RWPE2 (cell line): ENCODE results near the gene CEP128.

Experiments used
- ATAC-seq: fragments of 200-7000 bp; cut with Tn5 transposase; 3 replicates; pipeline ENCODE4 v1.9.1; 2021; ENCODE audit warnings: low read depth
- DNase-seq: peaks from one replicate; pipeline ENCODE4 v3.0.0-alpha.2; 2020; ENCODE audit warnings: low spot score
- H3K27ac ChIP-seq: fragments of 450-650 bp; 2 replicates; pipeline ENCODE4 v1.5.1; 2017; ENCODE audit warnings: mild to moderate bottlenecking; ENCODE audit not compliant: poor library complexity, severe bottlenecking
- H3K27me3 ChIP-seq: fragments of 250-450 bp; sonication (Bioruptor Pico); 2 replicates; pipeline ENCODE4 v1.5.1; 2021; ENCODE audit warnings: mild to moderate bottlenecking, moderate library complexity; ENCODE audit not compliant: insufficient read depth, poor library complexity, severe bottlenecking
- H3K36me3 ChIP-seq: fragments of 250-450 bp; sonication (Bioruptor Pico); 2 replicates; pipeline ENCODE4 v1.5.1; 2020; ENCODE audit warnings: low read depth, mild to moderate bottlenecking, moderate library complexity
- H3K4me1 ChIP-seq: fragments of 250-450 bp; sonication (Bioruptor Pico); 2 replicates; pipeline ENCODE4 v1.5.1; 2021; ENCODE audit warnings: mild to moderate bottlenecking, moderate library complexity; ENCODE audit not compliant: insufficient read depth, poor library complexity, severe bottlenecking
- H3K4me3 ChIP-seq: fragments of 250-450 bp; sonication (Bioruptor Pico); 2 replicates; pipeline ENCODE4 v1.5.1; 2021; ENCODE audit warnings: mild to moderate bottlenecking, moderate library complexity; ENCODE audit not compliant: severe bottlenecking
- H3K9me3 ChIP-seq: fragments of 250-450 bp; sonication (Bioruptor Pico); 2 replicates; pipeline ENCODE4 v1.5.1; 2021; ENCODE audit warnings: mild to moderate bottlenecking, moderate library complexity; ENCODE audit not compliant: severe bottlenecking
- CTCF ChIP-seq: fragments of 450-650 bp; IDR thresholded peaks from one replicate; pipeline ENCODE4 v1.5.1; 2017; ENCODE audit warnings: mild to moderate bottlenecking, moderate library complexity; ENCODE audit not compliant: poor library complexity, severe bottlenecking

Gene CEP128

GRCh38 chr14:80718940-80719339 is 222.6 kb downstream of the CEP128 start:
- DNase-seq (no peak), ATAC-seq (0 out of 3 replicates have a peak, but pooled peaks have one; percentile 36)
- Histone ChIP-seq H3K4me1 (no peaks in the 10 kb centered on the region), H3K27me3 (no peaks in the 10 kb centered on the region), H3K4me3 (no peak overlapping the region), H3K27ac (no peak overlapping the region), H3K36me3 (no peaks in the 10 kb centered on the region; the same call in 1 of the 2 replicates), H3K9me3 (no peaks in the 10 kb centered on the region)
- TF ChIP-seq CTCF = no peak

- H3K36me3 ChIP-seq = no peaks in the 10 kb centered on the region
- no peaks in the 10 kb centered on the region for H3K9me3 ChIP-seq
- DNase-seq = no peak
- H3K4me1 ChIP-seq = no peaks in the 10 kb centered on the region
- TF ChIP-seq CTCF = no peak
- no peak for ATAC-seq
- no peak overlapping the region for H3K4me3 ChIP-seq
- no peaks in the 10 kb centered on the region for H3K27me3 ChIP-seq
- no peak overlapping the region for H3K27ac ChIP-seq
Measured at GRCh38 chr14:80714474-80714873, 227.1 kb downstream of the CEP128 start.

GRCh38 chr14:80713076-80713850 is 228.3 kb downstream of the CEP128 start:
- DNase-seq (no peak), ATAC-seq (no peak)
- Histone ChIP-seq H3K27me3 (no peaks in the 10 kb centered on the region), H3K4me1 (no peaks in the 10 kb centered on the region), H3K36me3 (no peaks in the 10 kb centered on the region), H3K9me3 (no peaks in the 10 kb centered on the region), H3K27ac (no peak overlapping the region), H3K4me3 (no peak overlapping the region)
- no peak for TF ChIP-seq CTCF

DNA sequence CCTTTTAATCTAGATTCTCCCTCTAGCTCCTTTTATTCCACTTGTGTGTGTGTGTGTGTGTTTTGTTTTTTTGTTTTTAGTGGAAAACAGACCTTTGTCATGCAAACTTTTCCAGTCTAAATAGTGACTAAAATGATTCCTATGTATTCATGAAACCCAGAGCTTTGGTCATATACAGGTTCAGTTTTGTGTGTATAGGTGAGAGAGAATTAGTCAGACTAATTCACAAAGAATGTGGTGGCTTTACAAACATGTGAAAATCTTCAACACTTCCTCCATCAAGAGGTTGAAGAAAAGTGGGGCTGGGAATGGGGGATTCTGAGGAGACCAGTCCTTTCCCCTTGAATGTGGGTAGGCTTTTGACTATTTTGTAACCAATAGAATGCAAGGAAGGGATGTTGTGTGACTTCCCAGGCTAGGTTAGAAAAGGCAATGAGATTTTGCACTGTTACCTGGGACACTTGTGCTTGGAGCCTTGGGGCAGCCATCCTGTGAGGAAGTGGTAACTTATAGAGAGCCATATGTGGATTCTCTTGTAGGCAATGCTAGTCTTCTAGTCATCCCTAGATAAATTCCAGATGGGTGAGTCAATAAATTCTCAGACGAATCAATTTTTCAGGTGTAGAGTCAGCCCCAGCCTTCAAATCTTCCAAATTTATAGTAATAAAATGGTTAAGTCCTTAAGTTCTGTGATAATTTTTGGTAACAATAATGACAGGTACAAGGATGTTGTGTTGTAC is 236.1 kb downstream of the CEP128 start:
- Histone ChIP-seq H3K4me3 (no peak overlapping the region), H3K4me1 (no peaks in the 10 kb centered on the region), H3K27me3 (no peaks in the 10 kb centered on the region), H3K27ac (peak overlapping the region; percentile 40), H3K36me3 (no peaks in the 10 kb centered on the region; the same call in 1 of the 2 replicates), H3K9me3 (no peaks in the 10 kb centered on the region)
- TF ChIP-seq CTCF = no peak
- ATAC-seq (peak; percentile 91), DNase-seq (no peak)
